Stimulated activated CD8-positive, alpha-beta memory T cell treated with anti-CD3 and anti-CD28 coated beads, Interleukin-7, amount 100 ng/mL, for 48 hours (primary cell): ENCODE data around the gene HCK.

Experiments
- DNase-seq, 2 donors: peaks; one replicate each; pipeline ENCODE4 v3.0.0-alpha.2; 2020; ENCODE audit warnings: low read depth in 1 of 2; ENCODE audit errors: extremely low read depth in 1 of 2

HCK gene

GRCh38 chr20:32052090-32052777 lies at the start of gene HCK:
Gene HCK (plus strand): TSS chr20:32052242.
- no peak for DNase-seq

DNA sequence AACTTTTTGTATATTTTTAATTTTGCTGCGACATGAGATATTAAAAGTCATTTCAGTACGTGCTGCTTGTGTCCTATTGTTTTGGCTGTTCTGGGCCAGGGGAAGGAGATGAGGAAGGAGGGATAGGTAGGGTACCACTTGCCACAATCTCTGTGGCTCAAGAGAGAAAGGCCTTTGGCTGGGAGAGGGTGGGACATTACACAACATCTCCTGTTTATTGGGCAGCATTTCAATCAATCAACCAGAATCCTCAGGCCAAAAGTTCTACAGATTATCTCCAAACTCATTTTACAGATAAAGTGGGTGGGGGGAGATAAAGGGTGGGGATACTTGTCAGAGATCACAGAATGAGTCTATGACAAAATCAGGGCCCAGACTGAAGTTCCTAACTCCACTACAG lies 48.7 kb upstream of the HCK start:
- no peak for DNase-seq

- DNase-seq: no peak
Measured at GRCh38 chr20:32004963-32005362, 47.1 kb upstream of the HCK start.

- no peak for DNase-seq
Measured at GRCh38 chr20:32006053-32006452, 46.0 kb upstream of the HCK start.

GRCh38 chr20:32006841-32007786 lies 44.9 kb upstream of the HCK start:
- no peak for DNase-seq

GRCh38 chr20:32007787-32008616 lies 44.0 kb upstream of the HCK start:
- no peak for DNase-seq

DNA sequence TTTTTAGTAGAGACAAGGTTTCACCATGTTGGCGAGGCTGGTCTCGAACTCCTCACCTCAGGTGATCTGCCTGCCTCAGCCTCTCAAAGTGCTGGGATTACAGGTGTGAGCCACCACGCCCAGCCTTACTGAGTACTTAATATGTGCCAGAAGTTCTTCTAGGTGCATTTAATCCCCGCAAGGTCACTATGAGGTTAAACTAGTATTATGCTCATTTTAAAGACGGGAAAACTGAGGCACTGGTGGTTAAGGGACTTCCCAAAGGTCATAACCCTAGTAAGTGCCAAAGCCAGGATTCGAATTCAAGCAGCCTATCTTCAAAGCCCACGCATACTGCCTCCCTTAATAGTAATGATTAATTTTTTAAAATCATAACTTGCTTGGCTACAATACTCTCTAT lies 42.5 kb upstream of the HCK start:
- DNase-seq: no peak

- DNase-seq: no peak
Measured at GRCh38 chr20:32010101-32010500, 41.9 kb upstream of the HCK start, which contains the start of gene CCM2L. Gene CCM2L (plus strand): TSS chr20:32010438. CDS start chr20:32010455, 17 bp downstream.

GRCh38 chr20:32010666-32011065 lies 41.4 kb upstream of the HCK start:
- no peak for DNase-seq

- DNase-seq: no peak
Measured at GRCh38 chr20:32012159-32012688, 39.8 kb upstream of the HCK start.

DNA sequence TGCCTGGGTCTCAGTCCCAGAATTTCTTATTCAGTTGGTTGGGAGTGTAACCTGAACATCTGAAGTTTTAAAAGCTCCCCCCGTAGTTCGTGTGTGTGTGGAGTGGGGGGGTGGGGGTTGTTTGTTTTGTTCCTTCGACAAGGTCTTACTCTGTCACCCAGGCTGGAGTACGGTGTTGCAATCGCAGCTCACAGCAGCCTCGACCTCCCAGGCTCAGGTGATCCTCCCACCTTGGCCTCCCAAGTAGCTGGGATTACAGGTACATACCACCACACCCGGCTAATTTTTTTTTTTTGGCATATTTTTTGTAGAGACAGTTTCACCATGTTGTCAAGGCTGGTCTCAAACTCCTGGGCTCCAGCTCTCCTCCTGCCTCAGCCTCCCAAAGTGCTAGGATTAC lies 38.7 kb upstream of the HCK start:
- DNase-seq: no peak

DNA sequence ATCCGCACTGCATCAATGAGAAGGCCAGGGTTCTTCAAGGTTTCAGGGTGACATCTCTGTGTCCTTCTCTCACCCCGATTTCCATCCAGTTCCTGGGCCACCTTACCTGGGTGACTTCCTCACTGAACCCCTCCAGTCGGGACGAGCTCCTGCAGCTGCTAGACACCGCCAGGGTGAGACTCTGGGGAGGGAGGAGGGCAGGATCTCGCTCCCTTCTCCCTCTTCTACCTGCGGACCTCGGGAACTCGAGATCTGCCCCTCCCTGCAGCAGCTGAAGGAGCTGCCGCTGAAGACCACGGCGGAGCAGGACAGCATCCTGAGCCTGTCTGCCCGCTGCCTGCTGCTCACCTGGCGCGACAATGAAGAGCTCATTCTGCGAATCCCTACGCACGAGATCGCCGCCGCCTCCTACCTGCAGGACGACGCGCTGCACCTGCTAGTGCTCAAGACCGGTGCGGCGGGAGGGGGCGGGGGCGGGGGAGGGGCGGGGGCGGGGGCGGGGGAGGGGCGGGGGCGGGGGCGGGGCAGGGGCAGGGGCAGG lies 34.3 kb upstream of the HCK start:
- DNase-seq: no peak

DNA sequence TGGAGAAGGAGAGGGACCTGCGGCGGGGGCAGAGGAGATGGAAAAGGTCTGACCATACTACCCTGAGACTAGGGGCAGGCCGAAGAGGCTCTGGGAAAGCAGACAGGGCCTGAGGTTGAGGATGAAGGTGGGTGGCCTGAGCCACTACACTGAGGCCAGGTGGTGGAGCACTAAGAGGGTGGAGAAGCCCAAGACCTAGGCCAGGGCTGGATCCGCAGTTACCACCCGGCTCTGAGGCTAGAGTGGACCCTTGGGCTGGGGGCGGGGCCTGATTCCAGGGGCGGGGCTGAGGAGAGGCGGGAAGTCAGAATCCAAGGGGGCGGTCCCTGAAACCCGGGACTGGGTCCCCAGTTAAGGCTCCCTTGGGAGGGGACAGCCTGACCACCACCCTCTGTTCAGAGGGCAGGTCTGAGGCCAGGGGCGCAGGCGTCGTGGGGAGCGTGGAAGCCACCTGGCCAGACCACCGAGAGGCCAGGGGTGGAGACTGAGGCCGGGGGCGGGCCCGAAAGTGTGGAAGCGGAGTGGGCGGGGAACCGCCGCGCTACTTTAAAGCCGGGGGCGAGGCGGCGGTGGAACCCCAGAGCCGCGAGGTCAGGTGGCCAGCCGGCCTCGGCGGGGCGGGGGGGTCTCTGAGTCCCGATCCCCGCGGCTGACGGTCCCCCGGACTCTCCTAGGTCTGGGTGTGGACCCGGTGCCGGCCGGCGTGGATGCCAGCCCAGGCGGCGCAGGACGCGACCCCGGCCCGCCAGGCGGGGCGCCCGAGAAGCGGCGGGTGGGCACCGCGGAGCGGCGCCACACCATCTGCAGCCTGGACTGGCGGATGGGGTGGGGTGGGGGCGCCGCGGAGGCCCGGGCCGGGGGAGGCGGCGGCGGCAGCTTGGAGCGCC lies 33.5 kb upstream of the HCK start:
- DNase-seq: peak in 1 of 2 donors; percentile 32

DNA sequence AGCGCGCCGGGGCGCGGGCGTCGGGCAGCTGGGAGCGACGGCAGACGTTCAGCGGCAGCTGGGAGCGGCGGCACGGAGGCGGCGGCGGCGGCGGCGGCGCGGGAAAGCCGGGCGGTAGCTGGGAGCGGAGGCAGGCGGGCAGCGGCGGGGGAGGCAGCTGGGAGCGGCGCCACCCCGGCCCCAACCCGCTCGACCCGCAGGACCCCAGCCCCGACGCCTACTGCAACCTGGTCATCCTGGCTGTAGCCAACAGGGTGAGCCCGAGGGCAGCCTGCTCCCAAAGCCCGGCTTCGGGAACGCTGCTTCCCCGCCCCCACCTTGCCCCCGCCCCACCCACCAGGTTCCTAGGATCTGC lies 32.9 kb upstream of the HCK start:
- DNase-seq: no peak

DNA sequence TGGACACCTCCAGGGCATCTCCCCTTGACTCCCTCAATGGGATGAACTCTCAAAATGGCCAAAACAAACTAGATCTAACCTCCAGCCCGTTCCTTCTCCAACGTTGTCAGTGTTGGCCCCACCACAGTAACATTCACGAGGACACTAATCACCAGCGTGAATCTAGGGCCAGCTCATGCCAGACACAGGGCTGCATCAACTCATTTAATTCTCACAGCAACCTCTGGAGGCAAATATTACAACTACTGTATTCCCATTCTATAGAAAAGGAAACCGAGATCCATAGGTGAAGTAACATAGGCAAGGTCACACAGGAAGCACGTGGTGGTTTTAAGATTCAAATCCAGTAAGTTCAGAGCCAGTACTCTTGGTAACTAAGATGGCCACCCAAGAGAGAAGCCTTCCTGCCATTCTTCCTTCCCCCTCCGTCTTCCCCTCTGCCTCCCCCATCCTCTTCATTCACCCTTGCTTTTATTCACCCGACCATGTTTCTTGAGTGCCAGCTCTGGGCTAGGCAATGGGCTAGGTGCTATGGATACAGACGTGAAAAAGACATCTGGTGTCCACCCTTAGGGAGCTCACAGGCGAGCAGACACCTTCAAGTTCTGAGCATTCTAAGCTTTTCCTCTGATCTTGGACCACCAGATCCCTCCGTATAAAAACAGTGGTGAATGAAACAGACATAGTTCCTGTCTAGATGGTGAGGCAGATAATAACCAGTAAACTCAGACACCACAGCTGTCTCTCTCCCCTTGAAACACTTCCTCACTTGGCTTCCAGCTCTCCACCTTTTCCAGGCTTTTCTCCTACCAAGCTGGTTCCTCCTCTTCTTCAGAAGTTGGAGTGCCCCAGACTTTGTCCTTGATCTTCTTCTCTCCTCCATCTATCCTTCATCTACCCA lies 32.2 kb upstream of the HCK start:
- DNase-seq: no peak

- DNase-seq: no peak
Measured at GRCh38 chr20:32021091-32021490, 31.0 kb upstream of the HCK start.

DNA sequence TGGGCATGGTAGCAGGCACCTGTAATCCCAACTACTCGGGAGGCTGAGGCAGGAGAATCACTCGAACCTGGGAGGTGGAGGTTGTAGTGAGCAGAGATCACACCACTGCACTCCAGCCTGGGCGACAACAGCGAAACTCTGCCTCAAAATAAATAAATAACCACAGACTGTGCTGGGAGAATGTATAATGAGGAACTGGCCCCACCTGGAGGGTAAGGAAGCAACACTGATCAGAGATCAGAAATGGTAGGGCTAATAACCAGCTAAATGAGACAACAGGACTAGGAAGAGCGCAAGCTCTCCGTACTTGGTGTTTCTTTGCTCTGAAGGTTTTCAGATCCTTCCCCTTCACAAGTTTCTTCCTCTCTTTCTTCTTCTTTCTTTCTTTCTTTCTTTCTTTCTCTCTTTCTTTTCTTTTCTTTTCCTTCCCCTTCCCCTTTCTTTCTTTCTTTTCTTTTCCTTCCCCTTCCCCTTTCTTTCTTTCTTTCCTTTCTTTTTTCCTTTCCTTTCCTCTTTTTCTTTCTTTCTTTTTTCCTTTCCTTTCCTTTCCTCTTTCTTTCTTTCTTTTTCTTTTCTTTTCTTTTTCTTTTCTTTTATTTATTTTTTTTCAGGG lies 27.3 kb upstream of the HCK start:
- no peak for DNase-seq

DNA sequence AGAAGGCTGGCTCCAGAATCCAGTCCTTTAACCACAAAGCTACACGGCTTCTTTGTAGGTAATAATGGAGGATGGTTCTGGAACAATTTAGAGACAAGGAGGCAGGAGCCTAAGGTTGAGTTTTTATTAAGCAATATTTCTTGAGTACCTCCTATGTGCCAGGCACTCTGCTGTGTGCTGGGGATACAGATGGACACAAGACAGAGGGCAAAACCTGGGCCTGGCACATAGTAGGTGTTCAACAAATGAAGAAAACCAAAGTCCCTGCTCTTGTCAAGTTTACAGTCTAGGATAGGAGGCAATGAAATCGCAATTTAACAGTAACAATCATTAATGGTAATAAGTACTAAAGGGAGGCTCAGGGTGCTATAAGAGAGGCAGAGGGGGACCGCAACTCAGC lies 24.4 kb upstream of the HCK start:
- DNase-seq: no peak
